ENCODE results near the gene LIN37.

The LIN37 gene, protein sequence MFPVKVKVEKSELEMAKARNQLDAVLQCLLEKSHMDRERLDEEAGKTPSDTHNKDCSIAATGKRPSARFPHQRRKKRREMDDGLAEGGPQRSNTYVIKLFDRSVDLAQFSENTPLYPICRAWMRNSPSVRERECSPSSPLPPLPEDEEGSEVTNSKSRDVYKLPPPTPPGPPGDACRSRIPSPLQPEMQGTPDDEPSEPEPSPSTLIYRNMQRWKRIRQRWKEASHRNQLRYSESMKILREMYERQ

GRCh38 chr19:35748106-35749020 lies at the start of gene LIN37:
LIN37 (plus strand) TSS chr19:35748576; CDS start chr19:35748725, 149 bp downstream.
- DNase-seq (ENCODE audit: extremely low read depth in 1 of 2, low read depth in 1 of 2): peak; percentile 95 to 96

GRCh38 chr19:35702223-35703012 lies 46.0 kb upstream of the LIN37 start:
- peak; percentile 85 to 86 for DNase-seq (ENCODE audit: extremely low read depth in 1 of 2, low read depth in 1 of 2)

DNA sequence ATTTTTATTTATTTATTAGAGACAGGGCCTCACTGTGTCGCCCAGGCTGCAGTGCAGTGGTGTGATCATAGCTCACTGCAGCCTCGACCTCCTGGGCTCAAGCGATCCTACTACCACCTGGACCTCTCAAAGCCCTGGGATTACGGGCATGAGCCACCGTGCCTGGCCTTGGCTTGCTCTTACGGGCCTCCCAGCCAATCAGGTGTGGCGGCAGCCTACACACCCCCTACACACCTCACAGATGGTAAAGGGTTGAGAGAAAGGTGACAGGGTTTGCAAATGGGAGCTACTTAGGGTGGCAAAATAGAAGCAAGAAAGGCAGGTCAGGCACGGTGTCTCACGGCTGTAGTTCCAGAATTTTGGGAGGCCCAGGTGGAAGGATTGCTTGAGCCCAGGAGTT lies 45.0 kb upstream of the LIN37 start:
- DNase-seq (ENCODE audit: extremely low read depth in 1 of 2, low read depth in 1 of 2): no peak

- DNase-seq (ENCODE audit: extremely low read depth in 1 of 2, low read depth in 1 of 2): no peak
Observed at GRCh38 chr19:35704218-35704617, 44.2 kb upstream of the LIN37 start, which contains the start of gene ZBTB32. ZBTB32 (plus strand) TSS chr19:35704558; CDS start chr19:35714627, 10,069 bp downstream.

- DNase-seq (ENCODE audit: extremely low read depth in 1 of 2, low read depth in 1 of 2): no peak
Observed at GRCh38 chr19:35708391-35708790, 40.0 kb upstream of the LIN37 start.

- no peak for DNase-seq (ENCODE audit: extremely low read depth in 1 of 2, low read depth in 1 of 2)
Observed at GRCh38 chr19:35710784-35711723, 37.3 kb upstream of the LIN37 start.

DNA sequence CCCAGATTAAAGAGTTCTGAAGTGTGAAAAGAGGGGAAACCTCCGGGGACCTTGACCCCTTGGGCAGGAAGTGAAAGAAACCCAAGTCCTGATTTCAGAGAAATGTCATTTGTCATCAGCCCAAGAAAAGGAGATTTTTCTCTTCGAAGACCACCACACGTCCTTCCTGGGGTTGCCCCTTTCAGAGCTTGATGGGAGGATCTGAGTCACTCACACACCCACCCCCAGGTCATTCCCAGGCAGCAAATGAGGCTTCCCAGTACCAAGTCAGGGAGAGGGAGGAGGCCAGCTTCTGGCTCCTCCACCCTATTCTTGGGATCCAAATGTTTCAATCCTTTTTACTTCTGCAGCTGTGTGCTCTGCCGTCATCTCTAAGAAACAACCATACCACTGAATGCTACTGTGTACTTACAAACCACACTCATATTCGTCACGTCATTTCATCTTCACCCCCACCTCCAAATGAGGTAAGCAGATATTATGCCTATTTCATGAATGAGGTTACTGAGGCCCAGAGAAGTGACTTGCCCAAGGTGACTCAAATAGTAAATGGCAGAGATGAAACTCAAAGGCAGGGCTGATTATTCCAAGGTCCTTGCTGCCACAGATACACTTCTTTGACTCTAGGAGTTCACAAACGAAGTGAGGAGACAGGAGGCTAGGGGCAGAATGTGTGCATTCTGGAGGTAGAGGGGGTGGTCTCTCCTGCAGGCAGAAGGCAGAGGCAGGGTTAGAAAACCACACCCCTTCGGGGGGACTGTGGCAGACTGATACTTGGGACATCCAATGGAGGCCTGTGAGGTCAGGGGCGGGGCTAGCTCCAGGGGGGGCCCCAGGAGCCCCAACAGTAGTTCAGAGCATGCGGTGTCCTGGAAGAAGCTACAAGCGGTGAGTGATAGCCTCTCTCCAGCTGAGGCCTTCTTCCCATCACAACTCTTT lies 35.5 kb upstream of the LIN37 start:
- DNase-seq (ENCODE audit: extremely low read depth in 1 of 2, low read depth in 1 of 2): no peak

- DNase-seq (ENCODE audit: extremely low read depth in 1 of 2, low read depth in 1 of 2): no peak
Observed at GRCh38 chr19:35713506-35713850, 34.9 kb upstream of the LIN37 start.

DNA sequence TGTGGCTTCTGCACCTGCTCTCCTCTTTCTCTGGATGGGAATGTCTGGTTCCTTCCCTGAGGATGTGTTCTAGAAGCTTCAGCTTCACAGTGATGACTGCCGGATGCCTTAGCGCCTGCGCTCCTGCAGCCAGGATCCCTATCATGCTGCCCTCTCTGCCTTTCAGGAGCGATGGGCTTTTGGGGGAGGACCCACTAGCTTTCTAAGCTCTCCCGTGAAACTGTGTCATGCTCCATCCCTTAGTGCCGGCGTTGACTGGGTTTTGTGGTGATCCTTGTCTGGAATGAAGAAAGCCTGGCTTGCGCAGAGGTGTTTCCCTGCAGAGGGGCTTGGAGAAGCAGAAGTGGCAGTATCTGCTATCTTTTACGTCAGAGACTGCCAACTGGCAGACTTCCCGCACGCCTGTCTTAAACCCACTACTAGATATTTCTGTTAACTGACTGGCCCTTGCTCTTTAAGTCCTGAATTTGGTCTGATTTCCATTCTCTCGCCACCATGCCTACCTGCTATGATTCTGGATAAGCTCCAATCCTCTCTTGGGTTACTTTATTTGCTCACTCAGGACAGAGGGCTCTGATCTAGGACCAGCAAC lies 34.4 kb upstream of the LIN37 start:
- DNase-seq (ENCODE audit: extremely low read depth in 1 of 2, low read depth in 1 of 2): no peak

- DNase-seq (ENCODE audit: extremely low read depth in 1 of 2, low read depth in 1 of 2): no peak
Observed at GRCh38 chr19:35714601-35715354, 33.6 kb upstream of the LIN37 start.

GRCh38 chr19:35715355-35715809 lies 33.0 kb upstream of the LIN37 start:
- no peak for DNase-seq (ENCODE audit: extremely low read depth in 1 of 2, low read depth in 1 of 2)

DNA sequence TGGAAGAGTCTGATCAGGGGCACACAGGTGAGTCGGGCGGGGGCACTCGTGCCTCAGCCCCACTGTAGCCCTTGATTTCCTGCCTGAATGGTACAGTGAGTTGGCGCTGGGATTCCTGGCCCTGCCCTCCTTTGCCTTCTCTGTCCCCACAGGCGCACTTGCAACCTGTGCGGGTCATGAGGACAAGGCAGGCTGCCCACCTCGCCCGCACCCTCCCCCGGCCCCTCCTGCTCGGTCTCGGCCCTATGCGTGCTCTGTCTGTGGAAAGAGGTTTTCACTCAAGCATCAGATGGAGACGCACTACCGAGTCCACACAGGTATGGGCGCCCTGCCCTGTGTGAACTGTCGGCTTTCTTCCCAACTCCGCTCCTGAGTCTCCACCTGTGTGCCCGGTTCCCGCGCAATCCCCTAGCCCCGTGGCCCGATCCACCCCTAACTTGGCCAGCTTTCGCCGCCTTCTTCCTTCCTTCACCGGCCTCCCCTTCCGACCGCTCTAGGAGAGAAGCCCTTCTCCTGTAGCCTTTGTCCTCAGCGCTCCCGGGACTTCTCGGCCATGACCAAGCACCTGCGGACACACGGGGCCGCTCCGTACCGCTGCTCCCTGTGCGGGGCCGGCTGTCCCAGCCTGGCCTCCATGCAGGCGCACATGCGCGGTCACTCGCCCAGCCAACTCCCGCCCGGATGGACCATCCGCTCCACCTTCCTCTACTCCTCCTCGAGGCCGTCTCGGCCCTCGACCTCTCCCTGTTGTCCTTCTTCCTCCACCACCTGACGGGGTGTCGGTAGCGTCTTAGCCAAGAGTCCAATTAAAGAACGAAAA lies 32.2 kb upstream of the LIN37 start:
- DNase-seq (ENCODE audit: extremely low read depth in 1 of 2, low read depth in 1 of 2): no peak

GRCh38 chr19:35716801-35717664 lies 31.3 kb upstream of the LIN37 start:
- DNase-seq (ENCODE audit: extremely low read depth in 1 of 2, low read depth in 1 of 2): peak; percentile 90 to 91

DNA sequence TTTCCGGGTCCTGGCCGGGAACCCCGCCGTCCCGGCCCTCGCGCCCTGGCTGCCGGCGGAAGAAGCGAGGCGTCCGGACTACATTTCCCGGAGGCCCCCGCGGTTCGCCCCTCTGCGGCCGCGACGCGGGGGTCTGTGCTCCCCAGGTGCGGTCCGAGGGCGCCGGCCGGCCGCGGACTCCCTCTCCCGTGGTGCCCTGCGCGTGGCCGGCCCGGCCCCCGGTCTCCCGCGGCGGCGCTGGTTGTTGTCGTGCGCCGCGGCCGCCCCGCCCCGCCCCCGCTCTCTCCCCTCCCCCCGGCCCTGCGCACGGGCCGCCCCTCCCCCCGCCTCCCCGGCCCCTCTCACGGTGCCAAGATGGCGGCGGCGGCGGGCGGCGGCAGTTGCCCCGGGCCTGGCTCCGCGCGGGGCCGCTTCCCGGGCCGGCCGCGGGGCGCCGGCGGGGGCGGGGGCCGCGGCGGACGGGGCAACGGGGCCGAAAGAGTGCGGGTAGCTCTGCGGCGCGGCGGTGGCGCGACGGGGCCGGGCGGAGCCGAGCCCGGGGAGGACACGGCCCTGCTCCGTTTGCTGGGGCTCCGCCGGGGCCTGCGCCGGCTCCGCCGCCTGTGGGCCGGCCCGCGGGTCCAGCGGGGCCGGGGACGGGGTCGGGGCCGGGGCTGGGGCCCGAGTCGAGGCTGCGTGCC lies 30.6 kb upstream of the LIN37 start, which contains the start of gene KMT2B:
Gene KMT2B (plus strand): TSS at position 339 of the 680 bp plus-strand sequence. CDS start 16 bp downstream, at position 355.
- DNase-seq (ENCODE audit: extremely low read depth in 1 of 2, low read depth in 1 of 2): no peak

- peak in 1 of 2 donors; percentile 38 for DNase-seq (ENCODE audit: extremely low read depth in 1 of 2, low read depth in 1 of 2)
Observed at GRCh38 chr19:35718345-35719041, 29.9 kb upstream of the LIN37 start.
